Nephron (organoid): Measurements from ENCODE around the gene NCKAP1.
A peak's percentile ranks its signal among the peaks of the same experiment; 100 is the strongest.
"Not testable (repeated sequence)": the region's sequence is repeated elsewhere in the genome, so short reads cannot be mapped to it uniquely, and the experiment has no call there.

Experiments used
- H3K27ac Mint-ChIP-seq, 3 experiments: 2 replicates each; pipeline ENCODE4 v1.8.0; 2020; ENCODE audit warnings: mixed read lengths in 3 of 3, mild to moderate bottlenecking in 2 of 3, moderate library complexity in 1 of 3
- H3K27me3 Mint-ChIP-seq: 2 replicates; pipeline ENCODE4 v1.8.0; 2021; ENCODE audit warnings: low read depth, mild to moderate bottlenecking, moderate library complexity, mixed read lengths
- H3K36me3 Mint-ChIP-seq: 2 replicates; pipeline ENCODE4 v1.8.0; 2020; ENCODE audit warnings: low read depth, mixed read lengths
- H3K4me1 Mint-ChIP-seq: 2 replicates; pipeline ENCODE4 v1.8.0; 2020; ENCODE audit warnings: mixed read lengths
- H3K4me3 Mint-ChIP-seq, 3 experiments: 2 replicates each; pipeline ENCODE4 v1.8.0; 2020; ENCODE audit warnings: mild to moderate bottlenecking in 3 of 3, mixed read lengths in 3 of 3, moderate library complexity in 2 of 3
- H3K9me3 Mint-ChIP-seq: 2 replicates; pipeline ENCODE4 v1.8.0; 2020; ENCODE audit warnings: mixed read lengths
- TF ChIP-seq, protein P1 (sequence below), 3 experiments: fragments of 200-600 bp; sonication (generic); IDR thresholded peaks; one replicate each; pipeline ENCODE4 v1.5.0; 2021; ENCODE audit warnings: antibody characterized with exemption in 3 of 3; ENCODE audit not compliant: unreplicated experiment in 3 of 3

Gene NCKAP1

DNA sequence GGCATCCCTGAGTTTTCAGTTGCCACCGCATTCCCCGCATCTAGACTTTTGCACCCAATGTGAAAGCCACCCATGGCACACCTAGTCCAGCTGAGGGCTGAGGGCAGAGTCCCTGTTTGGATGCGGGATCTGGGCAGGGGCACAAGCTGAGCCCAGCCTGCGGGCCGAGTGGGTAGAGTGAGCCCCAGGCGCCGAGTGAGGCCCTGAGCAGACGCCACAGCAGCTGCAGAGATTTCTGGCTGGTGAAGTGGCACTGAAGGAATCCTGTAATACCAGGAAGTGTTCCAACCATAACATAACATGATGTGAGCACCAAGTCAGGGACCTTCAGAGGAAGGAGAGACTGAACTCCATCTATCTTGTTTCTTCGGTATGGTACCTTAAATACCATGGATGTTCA lies 144.1 kb downstream of the NCKAP1 start:
- H3K36me3 Mint-ChIP-seq, result peaks cover 12% of the 10 kb centered on the region
- peaks cover 7% of the 10 kb centered on the region for H3K4me1 Mint-ChIP-seq
- H3K4me3 Mint-ChIP-seq, result no peak overlapping the region
- peaks cover 2% of the 10 kb centered on the region for H3K9me3 Mint-ChIP-seq
- TF ChIP-seq, protein P1, sequence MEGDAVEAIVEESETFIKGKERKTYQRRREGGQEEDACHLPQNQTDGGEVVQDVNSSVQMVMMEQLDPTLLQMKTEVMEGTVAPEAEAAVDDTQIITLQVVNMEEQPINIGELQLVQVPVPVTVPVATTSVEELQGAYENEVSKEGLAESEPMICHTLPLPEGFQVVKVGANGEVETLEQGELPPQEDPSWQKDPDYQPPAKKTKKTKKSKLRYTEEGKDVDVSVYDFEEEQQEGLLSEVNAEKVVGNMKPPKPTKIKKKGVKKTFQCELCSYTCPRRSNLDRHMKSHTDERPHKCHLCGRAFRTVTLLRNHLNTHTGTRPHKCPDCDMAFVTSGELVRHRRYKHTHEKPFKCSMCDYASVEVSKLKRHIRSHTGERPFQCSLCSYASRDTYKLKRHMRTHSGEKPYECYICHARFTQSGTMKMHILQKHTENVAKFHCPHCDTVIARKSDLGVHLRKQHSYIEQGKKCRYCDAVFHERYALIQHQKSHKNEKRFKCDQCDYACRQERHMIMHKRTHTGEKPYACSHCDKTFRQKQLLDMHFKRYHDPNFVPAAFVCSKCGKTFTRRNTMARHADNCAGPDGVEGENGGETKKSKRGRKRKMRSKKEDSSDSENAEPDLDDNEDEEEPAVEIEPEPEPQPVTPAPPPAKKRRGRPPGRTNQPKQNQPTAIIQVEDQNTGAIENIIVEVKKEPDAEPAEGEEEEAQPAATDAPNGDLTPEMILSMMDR (IDR thresholded peaks at IDR 0.05; ENCODE audit: unreplicated experiment in 3 of 3), result no peak
- H3K27me3 Mint-ChIP-seq, result no peaks in the 10 kb centered on the region
- H3K27ac Mint-ChIP-seq, result no peak overlapping the region

GRCh38 chr2:182893666-182894065 lies 144.6 kb downstream of the NCKAP1 start:
- H3K27me3 Mint-ChIP-seq, result no peaks in the 10 kb centered on the region
- no peak overlapping the region for H3K4me3 Mint-ChIP-seq
- peaks cover 12% of the 10 kb centered on the region for H3K36me3 Mint-ChIP-seq
- no peak overlapping the region for H3K27ac Mint-ChIP-seq
- peaks cover 7% of the 10 kb centered on the region for H3K4me1 Mint-ChIP-seq
- peaks cover 2% of the 10 kb centered on the region for H3K9me3 Mint-ChIP-seq
- TF ChIP-seq, protein P1 (IDR thresholded peaks at IDR 0.05; ENCODE audit: unreplicated experiment in 3 of 3), result no peak

GRCh38 chr2:182893035-182893434 lies 145.2 kb downstream of the NCKAP1 start:
- not testable (repeated sequence) for H3K27me3 Mint-ChIP-seq, H3K9me3 Mint-ChIP-seq, H3K27ac Mint-ChIP-seq, H3K4me3 Mint-ChIP-seq, H3K4me1 Mint-ChIP-seq
- H3K36me3 Mint-ChIP-seq, result peaks cover 12% of the 10 kb centered on the region

DNA sequence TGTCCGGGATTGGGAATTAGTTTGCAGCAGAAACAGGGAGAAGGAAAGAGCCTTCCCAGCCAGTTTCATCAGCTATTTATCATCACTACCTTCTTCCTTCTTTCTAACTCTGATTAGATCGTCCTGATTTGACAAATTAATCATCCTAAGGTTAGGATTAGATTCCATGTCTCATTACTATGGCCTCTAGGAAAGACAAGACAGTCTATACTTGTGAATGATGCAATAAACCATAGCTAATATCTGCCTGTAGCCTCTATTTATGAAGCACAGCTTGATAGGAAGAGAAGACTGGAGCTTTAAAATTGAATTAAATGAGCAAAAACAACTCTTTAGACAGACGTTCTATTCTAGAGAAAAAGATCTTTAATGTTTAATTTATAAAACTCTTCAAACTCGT lies 146.6 kb downstream of the NCKAP1 start:
- H3K9me3 Mint-ChIP-seq, result peaks cover 2% of the 10 kb centered on the region
- no peak overlapping the region for H3K4me3 Mint-ChIP-seq
- H3K36me3 Mint-ChIP-seq, result peaks cover 10% of the 10 kb centered on the region
- TF ChIP-seq, protein P1 (IDR thresholded peaks at IDR 0.05; ENCODE audit: unreplicated experiment in 3 of 3), result no peak
- H3K27me3 Mint-ChIP-seq, result no peaks in the 10 kb centered on the region
- H3K27ac Mint-ChIP-seq, result peak overlapping the region in 2 of 3 experiments; percentile 14 to 73
- H3K4me1 Mint-ChIP-seq, result peaks cover 7% of the 10 kb centered on the region

DNA sequence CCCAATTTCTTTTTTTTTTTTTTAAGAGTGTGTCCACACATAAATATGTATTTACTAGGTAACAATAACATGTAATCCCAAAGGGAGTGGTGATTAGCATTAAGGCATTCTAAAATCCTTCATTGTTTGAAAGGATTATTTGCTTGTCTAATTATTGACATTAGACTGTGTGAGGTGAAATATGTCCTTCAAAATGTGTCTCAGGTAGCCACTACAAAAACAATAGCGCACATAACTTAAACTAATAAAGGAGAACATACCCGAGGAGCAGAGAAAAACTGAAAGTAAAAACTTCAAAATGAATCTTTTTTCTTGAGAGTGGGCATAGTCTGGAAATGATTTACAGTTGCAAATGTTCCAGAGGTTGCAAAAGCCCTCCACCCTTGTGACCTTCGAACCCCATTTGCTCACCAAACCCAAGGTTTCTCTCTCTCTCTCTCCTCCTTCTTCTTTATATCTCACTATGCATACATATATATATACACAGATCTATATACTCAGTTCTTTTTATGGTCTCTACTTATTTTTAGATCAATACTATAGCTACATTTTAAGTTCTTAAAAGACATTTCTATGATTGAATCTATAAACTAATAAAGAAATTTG lies 147.4 kb downstream of the NCKAP1 start:
- Mint-ChIP-seq H3K4me1 (peaks cover 7% of the 10 kb centered on the region), H3K4me3 (no peak overlapping the region), H3K9me3 (peaks cover 2% of the 10 kb centered on the region), H3K36me3 (peaks cover 7% of the 10 kb centered on the region), H3K27ac (peak overlapping the region in 1 of 3 experiments; percentile 73), H3K27me3 (no peaks in the 10 kb centered on the region)
- TF ChIP-seq, protein P1 (IDR thresholded peaks at IDR 0.05; ENCODE audit: unreplicated experiment in 3 of 3), result no peak

- TF ChIP-seq, protein P1 (IDR thresholded peaks at IDR 0.05; ENCODE audit: unreplicated experiment in 3 of 3), result no peak
- H3K27ac Mint-ChIP-seq, result peak overlapping the region in 2 of 3 experiments; percentile 25 to 73
- H3K9me3 Mint-ChIP-seq, result peaks cover 2% of the 10 kb centered on the region
- H3K4me3 Mint-ChIP-seq, result no peak overlapping the region
- no peaks in the 10 kb centered on the region for H3K27me3 Mint-ChIP-seq
- peaks cover 5% of the 10 kb centered on the region for H3K36me3 Mint-ChIP-seq
- peaks cover 7% of the 10 kb centered on the region for H3K4me1 Mint-ChIP-seq
Measured at GRCh38 chr2:182890305-182890704, 148.0 kb downstream of the NCKAP1 start.
